HepG2 (cell line): ENCODE results near the gene LAMA5. TPM values are rescaled to one million over a fixed set of nuclear protein-coding genes. Genes with fewer than 3 reads are reported as not detected.

Source experiments
- ATF7 ChIP-seq, 2 experiments: fragments of 450-650 bp in 1 of 2; sonication (generic) in 1 of 2; formaldehyde crosslinking in 1 of 2; IDR thresholded peaks; 2 replicates each; pipeline versions ENCODE4 v1.4.0 to v1.6.1; 2016 to 2020; ENCODE audit warnings: antibody characterized with exemption in 1 of 2, mild to moderate bottlenecking in 1 of 2, missing genetic modification reagents in 1 of 2
- BRD4 ChIP-seq: sonication (generic); formaldehyde crosslinking; IDR thresholded peaks from 2 replicates; pipeline ENCODE4 v1.4.0; 2020; ENCODE audit warnings: missing genetic modification reagents
- CENPX ChIP-seq: sonication (generic); formaldehyde crosslinking; IDR thresholded peaks from 2 replicates; pipeline ENCODE4 v1.9.0; 2021; ENCODE audit warnings: mild to moderate bottlenecking, missing genetic modification reagents, moderate library complexity
- EEA1 ChIP-seq: sonication (generic); formaldehyde crosslinking; IDR thresholded peaks from 2 replicates; pipeline ENCODE4 v1.5.1; 2020; ENCODE audit warnings: mild to moderate bottlenecking, missing genetic modification reagents, borderline replicate concordance
- GLI4 ChIP-seq: sonication (generic); formaldehyde crosslinking; IDR thresholded peaks from 2 replicates; pipeline ENCODE4 v1.5.1; 2020; ENCODE audit warnings: missing genetic modification reagents, mild to moderate bottlenecking, moderate library complexity, borderline replicate concordance
- HNF4A ChIP-seq: sonication (generic); formaldehyde crosslinking; IDR thresholded peaks from 2 replicates; pipeline ENCODE4 v1.4.0; 2020; ENCODE audit warnings: missing genetic modification reagents
- IKZF4 ChIP-seq: sonication (generic); formaldehyde crosslinking; IDR thresholded peaks from 2 replicates; pipeline ENCODE4 v1.5.1; 2020; ENCODE audit warnings: borderline replicate concordance, mild to moderate bottlenecking, low read depth, missing genetic modification reagents; ENCODE audit errors: not compliant biosample characterization
- MAFF ChIP-seq: IDR thresholded peaks from 2 replicates; pipeline ENCODE4 v1.6.1; 2011; ENCODE audit warnings: low read depth, low read length, improper control_type of control experiment
- MTA1 ChIP-seq: sonication (generic); formaldehyde crosslinking; IDR thresholded peaks from 2 replicates; pipeline ENCODE4 v1.4.0; 2020; ENCODE audit warnings: missing genetic modification reagents, mild to moderate bottlenecking, borderline replicate concordance
- MTA3 ChIP-seq: sonication (generic); formaldehyde crosslinking; IDR thresholded peaks from 2 replicates; pipeline ENCODE4 v1.4.0; 2020; ENCODE audit warnings: missing genetic modification reagents
- MXD1 ChIP-seq: sonication (generic); formaldehyde crosslinking; IDR thresholded peaks from 2 replicates; pipeline ENCODE4 v1.4.0; 2020; ENCODE audit warnings: mild to moderate bottlenecking, missing genetic modification reagents
- PAF1 ChIP-seq: IDR thresholded peaks from 2 replicates; pipeline ENCODE4 v1.6.1; 2016; ENCODE audit warnings: missing genetic modification reagents, missing compliant biosample characterization
- PHF20 ChIP-seq: sonication (generic); formaldehyde crosslinking; IDR thresholded peaks from 2 replicates; pipeline ENCODE4 v1.5.0; 2020; ENCODE audit warnings: mild to moderate bottlenecking, missing genetic modification reagents
- RFXAP ChIP-seq: sonication (generic); formaldehyde crosslinking; IDR thresholded peaks from 2 replicates; pipeline ENCODE4 v1.4.0; 2020; ENCODE audit warnings: missing genetic modification reagents, borderline replicate concordance
- RXRA ChIP-seq: sonication (generic); formaldehyde crosslinking; IDR thresholded peaks from 2 replicates; pipeline ENCODE4 v1.5.1; 2020; ENCODE audit warnings: missing genetic modification reagents
- SRSF4 ChIP-seq: fragments of 200-400 bp; formaldehyde crosslinking; IDR thresholded peaks from one replicate; pipeline ENCODE4 v1.6.1; 2018; ENCODE audit warnings: mild to moderate bottlenecking, low read depth, low read length, moderate library complexity; ENCODE audit not compliant: poor library complexity, severe bottlenecking
- THAP7 ChIP-seq: sonication (generic); formaldehyde crosslinking; IDR thresholded peaks from 2 replicates; pipeline ENCODE4 v1.8.1; 2023; ENCODE audit warnings: mild to moderate bottlenecking, missing genetic modification reagents
- ZBTB38 ChIP-seq: sonication (generic); formaldehyde crosslinking; IDR thresholded peaks from 2 replicates; pipeline ENCODE4 v1.5.1; 2020; ENCODE audit warnings: mild to moderate bottlenecking, missing genetic modification reagents
- ZNF160 ChIP-seq: sonication (generic); formaldehyde crosslinking; IDR thresholded peaks from 2 replicates; pipeline ENCODE4 v1.8.0; 2022; ENCODE audit warnings: mild to moderate bottlenecking, inconsistent platforms, missing genetic modification reagents
- ZNF337 ChIP-seq: sonication (generic); formaldehyde crosslinking; IDR thresholded peaks from 2 replicates; pipeline ENCODE4 v1.5.1; 2020; ENCODE audit warnings: missing genetic modification reagents, low read depth, mild to moderate bottlenecking, borderline replicate concordance
- ZNF33B ChIP-seq: sonication (generic); formaldehyde crosslinking; IDR thresholded peaks from 2 replicates; pipeline ENCODE4 v1.5.1; 2020; ENCODE audit warnings: mild to moderate bottlenecking, missing genetic modification reagents
- ZNF44 ChIP-seq: sonication (generic); formaldehyde crosslinking; IDR thresholded peaks from 2 replicates; pipeline ENCODE4 v1.5.1; 2020; ENCODE audit warnings: mild to moderate bottlenecking, missing genetic modification reagents
- ZNF501 ChIP-seq: sonication (generic); formaldehyde crosslinking; IDR thresholded peaks from 2 replicates; pipeline ENCODE4 v1.5.1; 2020; ENCODE audit warnings: mild to moderate bottlenecking, moderate library complexity, missing genetic modification reagents
- ZNF609 ChIP-seq: sonication (generic); formaldehyde crosslinking; IDR thresholded peaks from 2 replicates; pipeline ENCODE4 v1.4.0; 2020; ENCODE audit warnings: mild to moderate bottlenecking, missing genetic modification reagents, borderline replicate concordance
- polyA plus RNA-seq, 8 experiments: library from polyadenylated mRNA; depleted of rRNA in 3 of 8; stranded (reverse) in 7 of 8; unstranded in 1 of 8; fragments of >200 nt; fragmentation: Illumina TruSeq in 4 of 8; extraction: Trizol in 4 of 8; gene quantifications; 2 replicates each; pipeline versions ENCODE4 v1.2.1 to v1.2.3, GENCODE V29; 2011 to 2016; ENCODE audit warnings: low read depth in 4 of 8, missing spikeins in 1 of 8, mixed read lengths in 1 of 8; ENCODE audit not compliant: insufficient read depth in 1 of 8
- total RNA-seq, 5 experiments: library from RNA; depleted of rRNA; stranded (reverse); fragments of >200 nt; fragmentation: Illumina TruSeq; extraction: Trizol; gene quantifications; 2 replicates each; pipeline ENCODE4 v1.2.3, GENCODE V29; 2016; ENCODE audit warnings: low read depth in 1 of 5

LAMA5 gene
- total and polyA plus RNA-seq, 2 of the 13 experiments (the other 11 are each of a cell fraction or from before 2014, with no cell fraction given) = 21.0 to 44.7 TPM

GRCh38 chr20:62410746-62411478, 43.8 kb upstream of the LAMA5 start (continued):
- no peak for TF ChIP-seq ZNF160 (CRISPR knock-in tag)
- no peak for TF ChIP-seq PHF20 (CRISPR knock-in tag)
- no peak for TF ChIP-seq PAF1 (CRISPR knock-in tag)
- 0 out of 2 replicates have a peak, but pooled peaks have one; percentile 31 for TF ChIP-seq ZNF337 (CRISPR knock-in tag)
- 0 out of 2 replicates have a peak, but pooled peaks have one; percentile 23 for TF ChIP-seq GLI4 (CRISPR knock-in tag)
- no peak for TF ChIP-seq ZNF609
- TF ChIP-seq MTA3 (CRISPR knock-in tag) = no peak
- TF ChIP-seq ZNF33B = peak; percentile 85; the same call in 1 of the 2 replicates
- TF ChIP-seq MAFF = no peak
- TF ChIP-seq SRSF4 = no peak
- TF ChIP-seq EEA1 (CRISPR knock-in tag) = no peak
- TF ChIP-seq HNF4A (CRISPR knock-in tag) = no peak
- TF ChIP-seq THAP7 (CRISPR knock-in tag) = peak; percentile 76; the same call in 1 of the 2 replicates
- no peak for TF ChIP-seq ATF7 (IDR thresholded peaks at IDR 0.05)
- TF ChIP-seq ATF7 (CRISPR knock-in tag; IDR thresholded peaks at IDR 0.05) = no peak
- 0 out of 2 replicates have a peak, but pooled peaks have one; percentile 13 for TF ChIP-seq BRD4 (CRISPR knock-in tag)
- 0 out of 2 replicates have a peak, but pooled peaks have one; percentile 12 for TF ChIP-seq MTA1 (CRISPR knock-in tag)
- TF ChIP-seq ZNF501 (CRISPR knock-in tag) = no peak
- TF ChIP-seq ZNF44 (CRISPR knock-in tag) = 0 out of 2 replicates have a peak, but pooled peaks have one; percentile 36
- peak; percentile 8; the same call in 1 of the 2 replicates for TF ChIP-seq MXD1 (CRISPR knock-in tag)
- TF ChIP-seq RFXAP (CRISPR knock-in tag) = no peak
- TF ChIP-seq RXRA (CRISPR knock-in tag) = no peak
- TF ChIP-seq CENPX (CRISPR knock-in tag) = no peak
- peak; percentile 30; the same call in 1 of the 2 replicates for TF ChIP-seq ZBTB38 (CRISPR knock-in tag)
- TF ChIP-seq IKZF4 (CRISPR knock-in tag) = peak; percentile 60
